Measurements from ENCODE around the gene PPIL1.

DNA sequence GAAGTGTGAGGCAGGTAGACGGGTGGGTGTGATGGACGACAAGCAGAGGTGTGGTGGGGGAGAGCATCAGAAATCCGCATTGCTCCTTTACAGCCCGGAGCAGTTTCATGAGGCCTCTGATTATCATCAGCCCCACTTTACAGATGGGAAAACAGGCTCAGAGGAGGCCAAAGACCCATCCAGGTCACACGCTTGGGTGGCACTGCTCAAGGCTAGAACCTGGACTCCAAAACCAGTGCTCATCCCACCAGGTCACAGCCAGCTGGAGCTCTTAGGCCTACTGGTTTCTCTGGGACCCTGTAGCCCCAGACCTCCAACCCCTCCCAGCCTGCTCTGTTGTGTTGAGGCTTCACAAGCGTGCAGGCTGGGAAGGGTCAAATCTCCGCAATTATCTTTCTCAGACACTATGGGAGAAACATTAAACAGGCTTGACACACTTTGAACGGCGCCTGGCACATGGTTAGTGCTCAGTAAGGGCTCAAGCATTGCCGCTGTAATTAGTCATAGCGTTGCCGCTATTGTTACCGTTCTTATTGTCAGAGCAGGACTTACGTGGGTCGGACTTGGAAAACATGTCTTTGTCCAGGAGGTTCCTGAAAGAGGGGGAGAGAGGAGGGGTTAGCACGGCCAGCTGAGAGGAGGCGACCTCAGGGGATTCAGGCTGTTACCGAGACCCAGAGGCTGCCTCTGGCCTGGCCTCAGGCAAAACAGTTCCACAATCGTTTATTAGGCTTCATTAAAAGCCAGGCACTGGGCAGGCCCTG lies 51.9 kb downstream of the PPIL1 start:
- no peak for TF ChIP-seq CTCF (IDR thresholded peaks at IDR 0.05; ENCODE audit: insufficient read depth, low read length, poor library complexity, severe bottlenecking)
- no peak for TF ChIP-seq EZH2phosphoT487 (conservative IDR thresholded peaks at IDR 0.05; ENCODE audit: low read length)
